Esophagus (tissue), 2 donors: ENCODE data around the gene PLIN4. TPM values are rescaled to one million over a fixed set of nuclear protein-coding genes. Genes with fewer than 3 reads are reported as not detected.

Experiments
- H3K27ac ChIP-seq, 2 donors: one replicate each; pipeline ENCODE4 v1.5.1; 2013; ENCODE audit warnings: low read depth in 2 of 2, mild to moderate bottlenecking in 2 of 2, inconsistent platforms in 1 of 2, low read length in 1 of 2, moderate library complexity in 1 of 2
- H3K27me3 ChIP-seq, 2 donors: one replicate each; pipeline ENCODE4 v1.6.1; 2013; ENCODE audit warnings: low read length in 2 of 2, control low read depth in 1 of 2, mild to moderate bottlenecking in 1 of 2; ENCODE audit not compliant: insufficient read depth in 2 of 2, control insufficient read depth in 1 of 2
- H3K36me3 ChIP-seq, 2 donors: one replicate each; pipeline ENCODE4 v1.6.1; 2013; ENCODE audit warnings: low read length in 1 of 2; ENCODE audit not compliant: control insufficient read depth in 2 of 2, insufficient read depth in 2 of 2
- H3K4me1 ChIP-seq, 2 donors: one replicate each; pipeline ENCODE4 v1.6.1; 2013; ENCODE audit warnings: low read length in 1 of 2; ENCODE audit not compliant: control insufficient read depth in 2 of 2, insufficient read depth in 2 of 2
- H3K4me3 ChIP-seq, 2 donors: one replicate each; pipeline ENCODE4 v1.5.1; 2013; ENCODE audit warnings: low read length in 2 of 2, mild to moderate bottlenecking in 2 of 2, low read depth in 1 of 2, moderate library complexity in 1 of 2
- H3K9me3 ChIP-seq, 2 donors: one replicate each; pipeline ENCODE4 v1.6.1; 2013; ENCODE audit warnings: mild to moderate bottlenecking in 2 of 2, low read depth in 1 of 2, low read length in 1 of 2, moderate library complexity in 1 of 2; ENCODE audit not compliant: control insufficient read depth in 2 of 2, insufficient read depth in 1 of 2
- WGBS, 2 donors: extraction: QIAGEN DNeasy Blood & Tissue Kit; methylation state at CpG; one replicate each; pipeline ENCODE4 v1.1.7; 2013; 5-methylcytosine and 5-hydroxymethylcytosine counted together
- polyA plus RNA-seq, 2 donors: library from polyadenylated mRNA; stranded (reverse); fragments of 200-250 nt; gene quantifications; one replicate each; pipeline ENCODE4 v1.2.3, GENCODE V29; 2013
- donor health status: healthy with polysubstance abuse.
- donor health status: Bipolar disorder and iron deficiency.

Gene PLIN4
- polyA plus RNA-seq, 2 donors = 2.8 to 4.1 TPM

GRCh38 chr19:4517451-4518057 is 732 bp downstream of the PLIN4 start:
- WGBS, 2 donors = 83% methylated on average over 24 of the region's 24 CpGs

GRCh38 chr19:4516939-4517300 is 1.4 kb downstream of the PLIN4 start:
- Histone ChIP-seq H3K4me3 (no peak overlapping the region), H3K27ac (peak overlapping the region in 1 of 2 donors; percentile 38), H3K36me3 (peaks cover 0 to 2% of the 10 kb centered on the region in 2 donors), H3K9me3 (no peaks in the 10 kb centered on the region), H3K4me1 (peaks cover 8 to 12% of the 10 kb centered on the region in 2 donors), H3K27me3 (no peaks in the 10 kb centered on the region)
- WGBS, 2 donors = 41 to 56% methylated on average over 6 to 8 of the region's 8 CpGs

More at GRCh38 chr19:4517451-4518057, 732 bp downstream of the PLIN4 start:
- peak overlapping the region; percentile 8 to 24 for H3K4me3 ChIP-seq
- peak overlapping the region in 1 of 2 donors; percentile 66 for H3K27ac ChIP-seq
- peaks cover 0 to under 1% of the 10 kb centered on the region in 2 donors for H3K36me3 ChIP-seq
- H3K4me1 ChIP-seq = peaks cover 8 to 12% of the 10 kb centered on the region in 2 donors
- H3K9me3 ChIP-seq = no peaks in the 10 kb centered on the region
- no peaks in the 10 kb centered on the region for H3K27me3 ChIP-seq

DNA sequence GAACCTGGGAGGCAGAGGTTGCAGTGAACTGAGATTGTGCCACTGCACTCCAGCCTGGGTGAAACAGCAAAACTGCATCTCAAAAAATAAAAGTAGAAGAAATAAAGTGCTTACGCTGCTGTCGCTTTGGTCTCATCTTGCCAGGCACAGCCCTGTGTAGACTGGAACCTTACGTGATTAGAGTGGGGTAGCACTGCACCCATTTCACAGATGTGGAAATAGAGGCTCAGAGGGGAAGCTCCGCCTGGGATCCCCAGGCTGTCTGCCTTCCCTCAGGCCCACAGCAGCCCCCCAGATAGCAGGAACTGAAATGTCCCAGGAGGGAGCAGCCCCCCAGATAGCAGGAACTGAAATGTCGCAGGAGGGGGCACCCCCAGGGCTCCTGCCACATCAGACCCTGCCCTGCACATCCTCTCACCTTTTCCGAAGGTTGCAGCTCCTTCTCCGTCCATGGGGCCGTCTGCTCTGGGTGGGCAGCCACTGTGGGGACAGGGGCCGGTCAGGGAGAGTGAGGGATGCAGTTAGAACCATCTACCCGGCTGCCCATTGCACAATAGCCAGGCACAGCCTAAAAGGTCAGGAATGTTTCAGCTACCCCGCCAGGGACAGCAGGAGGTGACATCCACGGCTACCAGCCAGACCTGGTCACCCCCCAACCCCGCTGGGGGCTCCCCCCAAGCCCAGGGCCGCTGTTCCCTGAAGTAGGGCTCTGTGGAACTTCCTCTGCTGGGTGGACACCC is 1.9 kb downstream of the PLIN4 start:
- Histone ChIP-seq H3K27ac (no peak overlapping the region), H3K4me3 (no peak overlapping the region), H3K27me3 (no peaks in the 10 kb centered on the region), H3K4me1 (peaks cover 8 to 12% of the 10 kb centered on the region in 2 donors), H3K9me3 (no peaks in the 10 kb centered on the region), H3K36me3 (peaks cover 0 to 2% of the 10 kb centered on the region in 2 donors)
- WGBS, 2 donors = 69 to 71% methylated on average over 14 of the region's 14 CpGs

- peaks cover 0 to 2% of the 10 kb centered on the region in 2 donors for H3K36me3 ChIP-seq
- no peak overlapping the region for H3K4me3 ChIP-seq
- no peak overlapping the region for H3K27ac ChIP-seq
- H3K27me3 ChIP-seq = no peaks in the 10 kb centered on the region
- H3K9me3 ChIP-seq = no peaks in the 10 kb centered on the region
- 85 to 87% methylated on average over 5 of the region's 5 CpGs for WGBS, 2 donors
- peaks cover 8 to 12% of the 10 kb centered on the region in 2 donors for H3K4me1 ChIP-seq
These were observed 2.6 kb downstream of the PLIN4 start for GRCh38 chr19:4515732-4516131.

- no peaks in the 10 kb centered on the region for H3K9me3 ChIP-seq
- no peak overlapping the region for H3K4me3 ChIP-seq
- H3K27me3 ChIP-seq = no peaks in the 10 kb centered on the region
- peaks cover 0 to 2% of the 10 kb centered on the region in 2 donors for H3K36me3 ChIP-seq
- 90 to 91% methylated on average over 17 of the region's 17 CpGs for WGBS, 2 donors
- no peaks in the 10 kb centered on the region for H3K4me1 ChIP-seq
- H3K27ac ChIP-seq = no peak overlapping the region
These were observed 5.0 kb downstream of the PLIN4 start for GRCh38 chr19:4513248-4513647.

GRCh38 chr19:4512070-4512469 is 6.2 kb downstream of the PLIN4 start:
- Histone ChIP-seq H3K27me3 (no peaks in the 10 kb centered on the region), H3K27ac (no peak overlapping the region), H3K36me3 (peaks cover 0 to 2% of the 10 kb centered on the region in 2 donors), H3K4me3 (no peak overlapping the region), H3K4me1 (no peaks in the 10 kb centered on the region), H3K9me3 (no peaks in the 10 kb centered on the region)
- WGBS, 2 donors = 90 to 91% methylated on average over 17 of the region's 17 CpGs

DNA sequence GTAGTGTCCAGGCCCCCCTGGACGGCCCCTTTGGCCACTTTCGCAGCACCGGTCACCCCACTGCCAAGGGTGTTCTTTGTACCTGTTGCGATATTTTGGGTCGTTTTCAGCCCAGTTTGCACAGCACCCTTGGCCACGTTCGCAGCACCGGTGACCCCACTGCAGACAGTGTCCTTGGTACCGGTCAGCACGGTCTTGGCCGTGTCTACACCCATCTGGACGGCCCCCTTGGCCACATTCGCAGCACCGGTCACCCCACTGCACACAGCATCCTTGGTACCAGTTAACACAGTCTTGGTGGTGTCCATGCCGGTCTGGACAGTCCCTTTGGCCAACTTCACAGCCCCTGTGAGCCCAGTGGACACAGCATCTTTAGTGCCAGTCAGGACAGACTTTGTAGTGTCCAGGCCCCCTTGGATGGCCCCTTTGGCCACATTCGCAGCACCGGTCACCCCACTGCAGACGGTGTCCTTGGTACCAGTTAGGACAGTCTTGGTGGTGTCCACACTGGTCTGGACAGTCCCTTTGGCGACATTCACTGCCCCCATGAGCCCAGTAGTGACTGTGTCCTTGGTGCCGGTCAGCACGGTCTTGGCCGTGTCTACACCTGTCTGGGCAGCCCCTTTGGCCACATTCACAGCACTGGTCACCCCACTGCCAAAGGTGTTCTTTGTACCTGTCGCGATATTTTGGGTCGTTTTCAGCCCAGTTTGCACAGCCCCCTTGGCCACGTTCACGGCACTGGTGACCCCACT is 6.8 kb downstream of the PLIN4 start:
- 86 to 87% methylated on average over 27 of the region's 27 CpGs for WGBS, 2 donors

DNA sequence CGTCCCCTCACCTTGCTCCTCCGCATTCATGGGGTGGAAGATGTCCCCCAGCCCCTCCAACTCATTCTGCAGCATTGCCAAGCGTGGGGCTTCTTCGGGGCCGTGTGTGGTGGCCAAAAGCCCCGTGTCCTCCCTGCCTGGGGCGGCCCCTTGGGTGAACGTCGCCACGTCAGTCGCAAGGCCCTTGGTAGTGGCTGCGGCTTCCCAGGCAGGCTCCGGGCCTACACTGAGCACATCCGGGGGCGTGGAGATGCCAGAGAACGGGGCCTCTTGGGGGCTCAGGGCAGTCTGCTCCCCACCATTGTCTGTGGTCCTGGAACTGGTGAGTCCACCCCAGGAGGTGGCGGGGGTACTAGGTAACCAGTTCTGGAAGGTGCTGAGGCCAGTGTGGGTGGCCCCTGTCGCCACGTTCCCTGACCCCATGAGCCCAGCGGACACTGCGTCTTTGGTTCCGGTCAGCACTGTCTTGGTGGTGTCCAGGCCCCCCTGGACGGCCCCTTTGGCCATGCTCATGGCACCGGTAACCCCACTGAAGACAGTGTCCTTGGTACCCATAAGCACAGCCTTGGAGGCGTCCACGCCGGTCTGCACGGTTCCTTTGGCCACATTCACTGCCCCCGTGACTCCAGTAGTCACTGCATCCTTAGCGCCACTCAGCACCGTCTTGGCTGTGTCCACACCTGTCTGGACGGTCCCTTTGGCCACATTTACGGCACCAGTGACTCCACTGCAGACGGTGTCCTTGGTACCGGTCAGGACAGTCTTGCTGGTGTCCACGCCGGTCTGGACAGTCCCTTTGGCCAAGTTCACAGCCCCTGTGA is 7.6 kb downstream of the PLIN4 start:
- Histone ChIP-seq H3K27ac (no peak overlapping the region), H3K4me3 (no peak overlapping the region), H3K9me3 (no peaks in the 10 kb centered on the region), H3K27me3 (no peaks in the 10 kb centered on the region), H3K36me3 (peaks cover 0 to 2% of the 10 kb centered on the region in 2 donors), H3K4me1 (no peaks in the 10 kb centered on the region)
- WGBS, 2 donors = 84 to 88% methylated on average over 37 of the region's 37 CpGs

More for the DNA sequence above, 6.8 kb downstream of the PLIN4 start:
- Histone ChIP-seq H3K4me1 (no peaks in the 10 kb centered on the region), H3K27me3 (no peaks in the 10 kb centered on the region), H3K27ac (no peak overlapping the region), H3K4me3 (no peak overlapping the region), H3K9me3 (no peaks in the 10 kb centered on the region), H3K36me3 (peaks cover 0 to 2% of the 10 kb centered on the region in 2 donors)

GRCh38 chr19:4508698-4509097 is 9.6 kb downstream of the PLIN4 start:
- H3K27ac ChIP-seq = no peak overlapping the region
- H3K4me1 ChIP-seq = no peaks in the 10 kb centered on the region
- no peak overlapping the region for H3K4me3 ChIP-seq
- H3K36me3 ChIP-seq = peaks cover 0 to 16% of the 10 kb centered on the region in 2 donors
- WGBS, 2 donors = 89 to 92% methylated on average over 21 of the region's 21 CpGs
- H3K27me3 ChIP-seq = no peaks in the 10 kb centered on the region
- no peaks in the 10 kb centered on the region for H3K9me3 ChIP-seq
